Measurements from ENCODE around the gene USP17L28.
A peak's percentile ranks its signal among the peaks of the same experiment; 100 is the strongest.
"Not testable (repeated sequence)": the region's sequence is repeated elsewhere in the genome, so short reads cannot be mapped to it uniquely, and the experiment has no call there.

Gene USP17L28

GRCh38 chr4:9348593-9348992 is at the start of gene USP17L28:
USP17L28 (plus strand) TSS chr4:9348893; CDS start chr4:9348893, 0 bp downstream.
- DNase-seq (ENCODE audit: low read depth in 2 of 2): not testable (repeated sequence)

GRCh38 chr4:9324191-9324590 is 24.5 kb upstream of the USP17L28 start:
- DNase-seq (ENCODE audit: low read depth in 2 of 2): not testable (repeated sequence)

- not testable (repeated sequence) for DNase-seq (ENCODE audit: low read depth in 2 of 2)
Observed at GRCh38 chr4:9324865-9325264, 23.8 kb upstream of the USP17L28 start, which contains the start of gene USP17L24. USP17L24 (plus strand) TSS chr4:9325165; CDS start chr4:9325165, 0 bp downstream.

- not testable (repeated sequence) for DNase-seq (ENCODE audit: low read depth in 2 of 2)
Observed at GRCh38 chr4:9329611-9330010, 19.1 kb upstream of the USP17L28 start, which contains the start of gene USP17L25. USP17L25 (plus strand) TSS chr4:9329911; CDS start chr4:9329911, 0 bp downstream.

- DNase-seq (ENCODE audit: low read depth in 2 of 2): not testable (repeated sequence)
Observed at GRCh38 chr4:9334358-9334757, 14.3 kb upstream of the USP17L28 start, which contains the start of gene USP17L26. USP17L26 (plus strand) TSS chr4:9334658; CDS start chr4:9334658, 0 bp downstream.

- not testable (repeated sequence) for DNase-seq (ENCODE audit: low read depth in 2 of 2)
Observed at GRCh38 chr4:9339103-9339502, 9.6 kb upstream of the USP17L28 start, which contains the start of gene USP17L5. USP17L5 (plus strand) TSS chr4:9339403; CDS start chr4:9339403, 0 bp downstream.

- DNase-seq (ENCODE audit: low read depth in 2 of 2): not testable (repeated sequence)
Observed at GRCh38 chr4:9343848-9344247, 4.8 kb upstream of the USP17L28 start, which contains the start of gene USP17L27. USP17L27 (plus strand) TSS chr4:9344148; CDS start chr4:9344148, 0 bp downstream.

GRCh38 chr4:9350866-9351265 is 2.2 kb downstream of the USP17L28 start:
- DNase-seq (ENCODE audit: low read depth in 2 of 2): not testable (repeated sequence)

GRCh38 chr4:9353338-9353737 is 4.6 kb downstream of the USP17L28 start, which contains the start of gene USP17L29:
USP17L29 (plus strand) TSS chr4:9353638; CDS start chr4:9353638, 0 bp downstream.
- DNase-seq (ENCODE audit: low read depth in 2 of 2): not testable (repeated sequence)

GRCh38 chr4:9362829-9363228 is 14.1 kb downstream of the USP17L28 start, which contains the start of gene USP17L30:
USP17L30 (plus strand) TSS chr4:9363129; CDS start chr4:9363129, 0 bp downstream.
- DNase-seq (ENCODE audit: low read depth in 2 of 2): not testable (repeated sequence)

- DNase-seq (ENCODE audit: low read depth in 2 of 2): not testable (repeated sequence)
Observed at GRCh38 chr4:9379881-9380280, 31.2 kb downstream of the USP17L28 start.

GRCh38 chr4:9381012-9381534 is 32.4 kb downstream of the USP17L28 start:
- peak in 1 of 2 donors; percentile 36 for DNase-seq (ENCODE audit: low read depth in 2 of 2)

- DNase-seq (ENCODE audit: low read depth in 2 of 2): no peak
Observed at GRCh38 chr4:9384126-9384525, 35.4 kb downstream of the USP17L28 start.

- DNase-seq (ENCODE audit: low read depth in 2 of 2): not testable (repeated sequence)
Observed at GRCh38 chr4:9389001-9389400, 40.3 kb downstream of the USP17L28 start.

Measured in stimulated activated CD8-positive, alpha-beta memory T cell treated with anti-CD3 and anti-CD28 coated beads, Interleukin-7, amount 100 ng/mL, for 4 hours (primary cell).